ENCODE data around the gene MYADM. TPM values are rescaled to one million over a fixed set of nuclear protein-coding genes. Genes with fewer than 3 reads are reported as not detected.

Gene MYADM
- total and polyA plus RNA-seq, 2 of the 13 experiments (the other 11 are each of a cell fraction or from before 2014, with no cell fraction given) = 19.9 to 38.1 TPM

- TF ChIP-seq CREBL2 (CRISPR knock-in tag; IDR thresholded peaks at IDR 0.05; ENCODE audit: borderline replicate concordance) = no peak
- no peak for TF ChIP-seq SYNCRIP (IDR thresholded peaks at IDR 0.05; ENCODE audit: insufficient read depth, low read depth, low read length)
- peak; percentile 77 for TF ChIP-seq MEF2D (CRISPR knock-in tag; IDR thresholded peaks at IDR 0.05)
- no peak for TF ChIP-seq KLF6 (CRISPR knock-in tag; IDR thresholded peaks at IDR 0.05)
- peak; percentile 70 for TF ChIP-seq TBL1XR1 (IDR thresholded peaks at IDR 0.05; ENCODE audit: borderline replicate concordance, low read length, partially characterized antibody)
- TF ChIP-seq CTCF (CRISPR knock-in tag; IDR thresholded peaks at IDR 0.05) = no peak; the same call in 1 of the 2 replicates
- no peak for TF ChIP-seq NBN (conservative IDR thresholded peaks at IDR 0.05)
- TF ChIP-seq ZNF326 (CRISPR knock-in tag; IDR thresholded peaks at IDR 0.05; ENCODE audit: borderline replicate concordance) = no peak
- no peak for TF ChIP-seq ZNF784 (CRISPR knock-in tag; IDR thresholded peaks at IDR 0.05; ENCODE audit: borderline replicate concordance)
- TF ChIP-seq SUZ12 (IDR thresholded peaks at IDR 0.05; ENCODE audit: low read depth, low read length) = no peak
- TF ChIP-seq ZBTB1 (CRISPR knock-in tag; IDR thresholded peaks at IDR 0.05; ENCODE audit: borderline replicate concordance) = no peak
- TF ChIP-seq IKZF1 (IDR thresholded peaks at IDR 0.05) = no peak
- no peak for TF ChIP-seq ZNF142 (CRISPR knock-in tag; IDR thresholded peaks at IDR 0.05)
- TF ChIP-seq ARNTL (CRISPR knock-in tag; IDR thresholded peaks at IDR 0.05) = peak; percentile 78
- no peak for TF ChIP-seq EEA1 (CRISPR knock-in tag; IDR thresholded peaks at IDR 0.05; ENCODE audit: borderline replicate concordance)
- TF ChIP-seq ESRRA (CRISPR knock-in tag; IDR thresholded peaks at IDR 0.05; ENCODE audit: low read depth) = no peak
- TF ChIP-seq PLRG1 (conservative IDR thresholded peaks at IDR 0.05) = no peak
- TF ChIP-seq ZNF337 (CRISPR knock-in tag; IDR thresholded peaks at IDR 0.05; ENCODE audit: borderline replicate concordance, low read depth) = no peak
- no peak for TF ChIP-seq SRSF9 (IDR thresholded peaks at IDR 0.05; ENCODE audit: borderline replicate concordance, insufficient read depth, low read depth, low read length, poor library complexity, severe bottlenecking)
- TF ChIP-seq PAWR (CRISPR knock-in tag; IDR thresholded peaks at IDR 0.05; ENCODE audit: borderline replicate concordance) = no peak
Measured at GRCh38 chr19:53867225-53868090, at the start of gene MYADM (continued).

All from HepG2 (cell line).